Lung (tissue), 12 donors: ENCODE results near the gene LDLRAD4. TPM values are rescaled to one million over a fixed set of nuclear protein-coding genes. Genes with fewer than 3 reads are reported as not detected.
"Not testable (repeated sequence)": the region's sequence is repeated elsewhere in the genome, so short reads cannot be mapped to it uniquely, and the experiment has no call there.

ENCODE experiments used
- ATAC-seq: fragments of 200-7000 bp; cut with Tn5 transposase; one replicate; pipeline ENCODE4 v1.9.1; 2020; ENCODE audit warnings: moderate number of reproducible peaks; ENCODE audit not compliant: insufficient read depth, low FRiP score
- DNase-seq, 3 donors: peaks; one replicate each; pipeline ENCODE4 v3.0.0-alpha.2; 2013 to 2017
- H3K27ac ChIP-seq, 2 donors: one replicate each; pipeline ENCODE4 v1.5.1; 2013; ENCODE audit warnings: mild to moderate bottlenecking in 2 of 2, moderate library complexity in 2 of 2, control low read depth in 1 of 2, inconsistent platforms in 1 of 2, low read depth in 1 of 2, low read length in 1 of 2
- H3K27me3 ChIP-seq, 3 donors: one replicate each; pipeline ENCODE4 v1.5.1; 2013; ENCODE audit warnings: low read length in 2 of 3; ENCODE audit not compliant: control insufficient read depth in 3 of 3, insufficient read depth in 3 of 3
- H3K36me3 ChIP-seq, 4 donors: one replicate each; pipeline ENCODE4 v1.5.1; 2013; ENCODE audit warnings: low read length in 4 of 4, mild to moderate bottlenecking in 1 of 4, moderate library complexity in 1 of 4; ENCODE audit not compliant: control insufficient read depth in 4 of 4, insufficient read depth in 4 of 4
- H3K4me1 ChIP-seq, 5 donors: one replicate each; pipeline ENCODE4 v1.5.1; 2013; ENCODE audit warnings: low read length in 5 of 5, mild to moderate bottlenecking in 2 of 5, moderate library complexity in 1 of 5; ENCODE audit not compliant: control insufficient read depth in 5 of 5, insufficient read depth in 5 of 5
- H3K4me3 ChIP-seq: one replicate; pipeline ENCODE4 v1.5.1; 2013; ENCODE audit warnings: mild to moderate bottlenecking, control low read depth, moderate library complexity
- H3K9ac ChIP-seq, 2 donors: one replicate each; pipeline ENCODE4 v1.5.1; 2013; ENCODE audit warnings: low read length in 2 of 2, control low read depth in 1 of 2; ENCODE audit not compliant: insufficient read depth in 1 of 2
- H3K9me3 ChIP-seq, 4 donors: one replicate each; pipeline ENCODE4 v1.5.1; 2013; ENCODE audit warnings: low read length in 3 of 4, mild to moderate bottlenecking in 1 of 4, moderate library complexity in 1 of 4; ENCODE audit not compliant: control insufficient read depth in 4 of 4, insufficient read depth in 3 of 4
- CTCF ChIP-seq: IDR thresholded peaks from 2 replicates; pipeline ENCODE4 v1.5.1; 2012; ENCODE audit warnings: mild to moderate bottlenecking; ENCODE audit errors: control extremely low read depth, extremely low read depth
- WGBS, 2 donors: extraction: QIAGEN DNeasy Blood & Tissue Kit; methylation state at CpG; one replicate each; pipeline ENCODE4 v1.1.7; 2013; 5-methylcytosine and 5-hydroxymethylcytosine counted together
- polyA plus RNA-seq, 2 donors: library from polyadenylated mRNA; stranded (reverse); fragments of 200-250 nt; gene quantifications; one replicate each; pipeline ENCODE4 v1.2.1, GENCODE V29; 2013
- total RNA-seq, 2 donors: library from RNA; depleted of rRNA in 1 of 2; stranded (reverse); fragments of >200 nt in 1 of 2; gene quantifications; one replicate each; pipeline ENCODE4 v1.2.1, GENCODE V29; 2014 to 2021
- donor health status: control.
- donor health status: control.
- donor health status: Bipolar disorder and iron deficiency.
- donor health status: healthy.
- donor health status: DM: yes; HTN: yes; CAD: no.

LDLRAD4 gene
- total and polyA plus RNA-seq, 4 donors, result 3.2 to 62.4 (median 19.9) TPM

- no peaks in the 10 kb centered on the region for H3K36me3 ChIP-seq
- DNase-seq (no peak), ATAC-seq (no peak)
- 87 to 90% methylated on average over 5 of the region's 5 CpGs for WGBS, 2 donors
- no peak overlapping the region for H3K9ac ChIP-seq
- TF ChIP-seq CTCF, result no peak
- no peaks in the 10 kb centered on the region for H3K9me3 ChIP-seq
- no peak overlapping the region for H3K4me3 ChIP-seq
- H3K27ac ChIP-seq, result no peak overlapping the region
- peaks cover 0 to 5% (median under 1%) of the 10 kb centered on the region in 5 donors for H3K4me1 ChIP-seq
- H3K27me3 ChIP-seq, result no peaks in the 10 kb centered on the region
These were observed 386.9 kb downstream of the LDLRAD4 start for GRCh38 chr18:13605477-13605876.

- Histone ChIP-seq H3K4me1 (peaks cover 0 to 5% (median 4%) of the 10 kb centered on the region in 5 donors), H3K4me3 (no peak overlapping the region), H3K9me3 (no peaks in the 10 kb centered on the region), H3K36me3 (no peaks in the 10 kb centered on the region), H3K27ac (no peak overlapping the region), H3K27me3 (peaks cover 0 to 2% (median 0%) of the 10 kb centered on the region in 3 donors), H3K9ac (no peak overlapping the region)
- no peak for TF ChIP-seq CTCF
- WGBS, 2 donors, result 95 to 97% methylated on average over 6 of the region's 6 CpGs
- no peak for ATAC-seq
- no peak for DNase-seq
These were observed 387.3 kb downstream of the LDLRAD4 start for GRCh38 chr18:13605901-13606300.

GRCh38 chr18:13606604-13607254, 388.2 kb downstream of the LDLRAD4 start:
- Histone ChIP-seq H3K4me1 (peaks cover 0 to 13% (median 5%) of the 10 kb centered on the region in 5 donors), H3K27ac (no peak overlapping the region), H3K4me3 (no peak overlapping the region), H3K36me3 (no peaks in the 10 kb centered on the region), H3K9ac (no peak overlapping the region), H3K9me3 (no peaks in the 10 kb centered on the region), H3K27me3 (peaks cover 0 to 6% (median 0%) of the 10 kb centered on the region in 3 donors)
- no peak for ATAC-seq
- 73 to 77% methylated on average over 6 of the region's 6 CpGs for WGBS, 2 donors
- no peak for DNase-seq
- no peak for TF ChIP-seq CTCF

- Histone ChIP-seq H3K27me3 (peaks cover 0 to 19% (median 0%) of the 10 kb centered on the region in 3 donors), H3K4me1 (peaks cover 0 to 19% (median 11%) of the 10 kb centered on the region in 5 donors)
- ATAC-seq, H3K36me3 ChIP-seq, H3K4me3 ChIP-seq, H3K9ac ChIP-seq, H3K27ac ChIP-seq, H3K9me3 ChIP-seq, DNase-seq: not testable (repeated sequence)
- WGBS, 2 donors, result 63 to 74% methylated on average over 10 of the region's 10 CpGs
These were observed 389.5 kb downstream of the LDLRAD4 start for GRCh38 chr18:13608024-13608562.
